Stimulated activated CD4-positive, alpha-beta T cell treated with anti-CD3 and anti-CD28 coated beads, Interleukin-1b, Interleukin-23, amount 100 ng/mL, for 4 hours (primary cell): ENCODE measurements around the gene SAMD8.
"Not testable (repeated sequence)": the region's sequence is repeated elsewhere in the genome, so short reads cannot be mapped to it uniquely, and the experiment has no call there.

Experiments
- DNase-seq, 2 donors: peaks; one replicate each; pipeline ENCODE4 v3.0.0-alpha.2; 2020; ENCODE audit warnings: low read depth in 2 of 2

Gene SAMD8

DNA sequence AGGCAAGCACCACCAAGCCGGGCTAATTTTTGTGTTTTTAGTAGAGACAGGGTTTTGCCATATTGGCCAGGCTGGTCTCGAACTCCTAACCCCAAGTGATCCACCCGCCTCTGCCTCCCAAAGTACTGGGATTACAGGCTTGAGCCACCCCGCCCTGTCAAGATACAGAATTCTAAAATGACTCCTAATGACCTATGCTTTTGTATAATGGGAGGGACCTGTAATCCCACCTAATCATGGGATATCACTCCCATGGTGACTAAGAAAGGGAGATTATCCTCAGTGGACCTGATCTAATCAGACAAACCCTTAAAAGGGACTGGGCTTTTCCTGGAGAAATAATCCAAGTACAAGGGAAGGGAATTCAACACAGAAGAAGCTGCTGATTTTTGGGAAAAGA lies 28.8 kb downstream of the SAMD8 start:
- no peak for DNase-seq

DNA sequence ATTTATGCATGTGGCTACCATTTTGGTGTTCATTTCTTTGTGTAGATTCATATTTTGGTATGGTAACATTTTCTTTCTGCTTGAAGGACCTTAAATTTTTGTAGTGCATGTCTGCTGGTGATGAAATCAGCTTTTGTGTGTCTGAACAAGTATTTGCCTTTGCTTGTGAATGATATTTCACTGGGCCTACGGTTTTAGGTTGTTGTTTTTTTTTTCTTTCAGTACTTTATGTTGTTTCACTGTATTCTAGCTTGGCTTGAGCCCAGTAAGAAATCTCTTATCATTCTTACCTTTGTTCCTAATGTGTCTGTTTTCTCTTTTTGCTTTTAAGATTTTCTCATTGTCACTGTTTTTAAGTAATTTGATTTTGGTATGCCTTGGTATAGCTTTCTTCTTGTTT lies 31.9 kb downstream of the SAMD8 start:
- DNase-seq = no peak

DNA sequence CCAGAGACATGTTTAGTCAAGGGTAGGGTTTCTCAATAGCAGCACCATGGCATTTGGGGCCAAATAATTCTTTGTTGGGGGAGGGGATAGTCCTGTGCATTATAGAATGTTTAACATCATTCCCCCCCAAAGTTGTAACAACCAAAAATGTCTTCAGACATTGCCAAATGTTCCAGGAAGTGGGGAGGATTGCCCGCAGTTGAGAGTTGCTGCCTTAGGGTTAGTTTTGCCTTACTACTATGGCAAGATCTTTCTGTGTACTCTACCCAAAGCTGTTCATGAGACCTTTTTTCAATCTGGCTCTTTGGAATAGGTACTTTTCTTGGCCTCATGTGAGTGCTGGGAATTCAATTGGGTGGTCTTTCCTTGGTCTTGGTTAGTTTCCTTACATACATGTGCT lies 34.1 kb downstream of the SAMD8 start:
- no peak for DNase-seq

DNA sequence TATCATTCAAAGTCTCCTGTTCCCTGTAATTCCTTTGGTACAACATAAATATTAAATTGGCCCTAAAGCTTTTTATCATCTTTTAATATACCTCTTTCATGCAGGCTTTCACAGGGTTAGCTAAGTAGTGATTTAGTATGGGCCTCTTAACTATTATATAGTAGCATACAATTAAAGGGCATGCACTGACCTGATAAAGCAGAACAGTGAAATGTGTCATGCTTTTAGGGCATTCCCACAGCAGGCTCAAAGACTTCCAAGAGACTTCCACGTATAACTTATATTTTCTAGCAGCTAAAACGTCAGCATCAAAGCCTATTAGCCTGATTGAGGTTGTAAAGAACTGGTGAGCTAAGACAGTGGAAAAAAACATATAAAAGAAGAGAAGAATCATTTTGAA lies 35.3 kb downstream of the SAMD8 start:
- no peak for DNase-seq

DNA sequence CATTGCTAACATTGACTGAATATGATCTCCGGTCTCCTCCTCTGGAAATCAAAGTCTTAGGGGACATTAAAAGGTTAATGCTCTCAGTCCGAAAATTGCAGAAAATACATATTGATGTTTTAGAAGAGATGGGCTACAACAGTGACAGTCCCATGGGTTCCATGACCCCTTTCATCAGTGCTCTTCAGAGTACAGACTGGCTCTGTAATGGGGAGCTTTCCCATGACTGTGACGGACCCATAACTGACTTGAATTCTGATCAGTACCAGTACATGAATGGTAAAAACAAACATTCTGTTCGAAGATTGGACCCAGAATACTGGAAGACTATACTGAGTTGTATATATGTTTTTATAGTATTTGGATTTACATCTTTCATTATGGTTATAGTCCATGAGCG lies 39.2 kb downstream of the SAMD8 start:
- DNase-seq = no peak

DNA sequence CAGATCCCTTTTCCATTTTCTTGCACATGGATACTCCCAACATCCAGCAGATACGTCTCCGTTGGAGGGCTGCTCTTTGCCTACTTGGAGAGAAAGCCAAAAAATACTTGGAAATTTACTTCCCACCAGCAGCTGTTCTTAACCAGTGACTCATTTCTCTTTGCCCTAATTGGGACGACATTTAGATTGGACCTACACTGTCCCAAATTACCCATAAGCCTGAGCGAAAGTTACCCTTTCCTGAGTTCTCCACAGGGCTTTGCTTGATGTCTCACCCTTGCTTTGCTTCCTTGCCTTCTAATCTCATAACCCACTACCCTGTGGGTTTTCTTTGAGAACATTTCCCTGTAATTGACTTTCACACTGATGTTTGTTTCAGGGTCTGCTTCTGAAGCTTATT lies 48.1 kb downstream of the SAMD8 start:
- no peak for DNase-seq

DNA sequence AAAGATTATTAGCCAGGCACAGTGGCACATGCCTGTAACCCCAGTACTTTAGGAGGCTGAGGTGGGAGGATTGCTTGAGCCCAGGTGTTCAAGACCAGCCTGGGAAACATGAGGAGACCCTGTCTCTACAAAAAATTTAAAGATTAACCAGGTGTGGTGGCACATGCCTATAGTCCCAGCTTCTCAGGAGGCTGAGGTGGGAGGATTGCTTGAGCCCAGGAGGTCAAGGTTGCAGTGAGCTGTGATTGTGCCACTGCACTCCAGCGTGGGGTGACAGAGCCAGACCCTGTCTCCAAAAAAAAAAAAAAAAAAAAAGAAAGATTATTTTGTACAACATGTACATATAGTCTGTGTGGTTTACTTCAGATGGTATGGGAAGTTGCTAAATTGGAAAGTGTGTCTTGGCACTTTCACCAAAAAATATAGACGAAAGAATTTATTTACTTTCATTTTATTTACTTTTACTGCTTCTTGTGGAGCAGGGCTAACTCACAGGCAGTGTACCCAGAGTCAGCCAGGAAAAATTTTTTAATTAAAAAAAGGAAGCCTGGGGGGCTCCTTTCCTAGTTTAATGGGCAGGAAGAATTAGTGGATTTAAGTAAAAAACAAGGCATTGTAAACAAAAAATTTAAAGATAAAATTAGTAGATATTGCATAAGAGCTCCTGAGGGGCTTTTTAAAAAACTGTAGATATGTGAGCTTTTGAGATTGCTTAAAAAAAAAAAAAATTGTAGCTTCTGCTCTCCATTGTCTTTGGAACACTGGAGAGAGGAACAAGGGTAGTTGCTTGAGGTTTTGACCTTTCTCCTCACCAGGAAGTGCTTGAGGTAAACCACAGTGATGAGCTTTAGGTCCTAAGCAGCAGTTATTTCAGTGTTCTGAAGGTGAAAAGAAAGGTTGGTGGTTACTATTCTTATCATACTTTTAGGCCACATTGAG lies 54.5 kb downstream of the SAMD8 start:
- DNase-seq = no peak

DNA sequence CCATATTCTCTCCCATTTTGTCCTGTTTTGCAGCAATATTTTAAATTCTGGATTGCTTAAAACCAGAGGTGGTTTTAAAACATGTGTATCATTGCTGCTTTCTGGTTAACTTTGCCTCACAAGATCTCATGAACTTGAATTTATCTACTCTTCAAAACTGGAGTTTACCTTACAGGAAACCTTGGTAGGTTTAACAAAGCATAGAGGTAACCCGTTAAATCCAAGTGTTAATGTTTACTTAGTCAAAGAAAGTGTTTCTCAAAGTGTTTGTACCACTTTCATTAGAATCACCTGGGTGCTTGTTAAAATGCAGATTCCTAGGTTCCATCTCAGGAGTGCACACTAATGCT lies 55.1 kb downstream of the SAMD8 start:
- no peak for DNase-seq

DNA sequence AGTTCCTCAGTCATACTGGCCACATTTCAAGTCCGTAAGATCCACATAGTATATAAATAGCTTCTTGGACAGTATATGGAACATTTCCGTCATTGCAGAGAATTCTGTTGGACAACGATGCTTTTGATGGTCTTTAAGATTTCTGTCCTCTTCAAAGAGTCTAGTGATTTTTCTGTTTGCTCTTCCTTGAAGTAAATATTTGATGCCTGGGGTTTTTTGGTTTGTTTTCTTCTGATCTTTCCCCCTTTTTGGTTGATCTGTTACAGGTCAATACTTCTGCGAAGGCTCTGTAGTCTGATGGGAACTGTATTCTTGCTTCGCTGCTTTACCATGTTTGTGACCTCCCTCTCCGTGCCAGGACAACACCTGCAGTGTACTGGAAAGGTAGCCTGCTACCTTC lies 56.8 kb downstream of the SAMD8 start:
- DNase-seq = no peak

DNA sequence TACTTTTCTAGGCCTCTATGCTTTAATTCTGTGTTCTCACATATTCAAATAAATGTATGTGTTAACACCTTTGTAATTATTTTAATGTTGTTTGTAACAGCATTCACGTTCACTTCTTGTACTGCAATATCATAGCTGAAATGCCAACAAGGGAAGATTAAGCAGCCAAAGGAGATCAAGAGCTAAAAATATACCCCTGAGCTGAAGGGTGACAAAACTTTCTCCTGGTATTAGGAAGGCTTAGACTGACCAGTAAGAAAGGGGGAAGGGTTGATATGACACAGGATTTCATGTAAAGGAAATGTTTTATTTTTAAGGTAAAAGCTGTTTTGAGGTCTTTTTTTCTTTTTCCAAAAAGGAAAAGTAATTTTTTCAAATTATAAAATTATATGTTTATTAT lies 58.8 kb downstream of the SAMD8 start:
- DNase-seq = no peak

DNA sequence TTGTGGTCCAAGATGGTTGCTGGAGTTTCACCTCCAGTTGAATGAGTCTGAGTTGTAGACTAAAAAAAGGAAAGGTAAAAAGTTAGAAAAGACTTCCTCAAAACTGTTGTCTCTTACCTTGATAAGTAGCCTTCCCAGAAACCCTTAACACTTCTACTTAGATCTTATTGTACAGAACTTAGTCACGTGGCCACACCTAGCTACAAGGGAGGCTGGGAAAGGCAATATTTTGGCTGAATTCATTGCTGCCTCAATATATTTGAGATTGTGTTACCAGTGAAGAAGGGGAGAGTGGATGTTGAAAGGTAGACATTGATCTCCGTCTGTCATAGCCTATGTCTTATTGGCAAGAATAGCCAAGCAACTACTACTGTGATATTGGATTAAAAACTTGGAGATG lies 63.6 kb downstream of the SAMD8 start:
- DNase-seq = no peak

DNA sequence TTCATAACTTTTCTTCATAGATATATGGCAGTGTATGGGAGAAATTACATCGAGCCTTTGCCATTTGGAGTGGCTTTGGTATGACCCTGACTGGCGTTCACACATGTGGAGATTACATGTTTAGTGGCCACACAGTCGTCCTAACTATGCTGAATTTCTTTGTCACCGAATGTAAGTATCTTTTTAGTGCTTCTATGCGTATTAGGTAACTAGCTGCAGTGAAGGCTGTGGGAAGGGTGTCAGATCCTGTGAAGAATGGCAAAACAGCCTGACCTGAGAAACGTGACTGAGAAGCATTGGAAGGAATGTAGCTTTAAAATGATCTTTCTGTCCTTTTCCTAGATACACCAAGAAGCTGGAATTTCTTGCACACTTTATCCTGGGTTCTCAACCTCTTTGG lies 64.6 kb downstream of the SAMD8 start:
- no peak for DNase-seq

DNA sequence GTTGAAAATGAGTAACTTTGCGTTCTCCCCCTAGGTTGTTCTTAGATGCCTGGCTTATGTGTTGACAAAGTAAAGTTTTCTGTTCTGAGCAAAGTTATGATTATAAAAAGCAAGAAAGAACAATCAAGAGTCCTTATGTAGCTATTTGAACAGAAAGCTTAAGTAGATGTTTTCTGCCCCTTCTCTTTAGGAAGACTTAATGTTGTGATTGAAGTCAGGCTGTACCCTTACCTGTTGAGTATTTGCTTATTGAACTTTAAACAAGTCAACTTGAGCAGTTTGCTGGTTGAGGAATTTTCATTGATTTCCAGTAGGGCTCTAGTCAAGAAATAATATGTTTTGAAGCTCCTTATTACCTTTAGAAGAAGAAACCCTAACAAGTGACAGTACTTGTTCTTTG lies 65.3 kb downstream of the SAMD8 start:
- no peak for DNase-seq

DNA sequence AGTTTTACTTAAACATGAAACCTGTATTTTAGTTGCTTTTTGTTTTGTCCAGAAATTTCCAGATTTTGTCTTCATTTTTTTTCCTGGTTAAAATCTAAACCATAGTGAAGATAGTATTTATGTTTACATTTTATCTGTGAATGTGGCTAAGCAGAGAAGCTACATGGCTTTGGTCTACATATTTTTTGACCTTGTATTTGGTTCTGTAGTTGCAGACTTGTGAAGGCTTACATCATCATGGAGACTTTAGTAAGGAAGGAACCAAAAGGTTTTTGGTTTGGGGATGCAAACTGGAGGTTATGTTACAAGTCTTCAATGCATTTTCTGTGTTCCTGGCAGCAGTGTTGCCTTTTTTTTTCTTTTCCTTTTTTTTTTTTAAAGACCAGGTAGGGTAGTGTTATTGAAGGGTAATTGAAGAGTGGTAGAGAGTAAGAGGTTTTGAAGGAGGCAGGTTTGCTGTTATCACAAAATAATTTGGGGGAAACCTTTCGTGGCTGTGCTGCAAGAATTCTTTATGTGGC lies 68.3 kb downstream of the SAMD8 start:
- no peak for DNase-seq

DNA sequence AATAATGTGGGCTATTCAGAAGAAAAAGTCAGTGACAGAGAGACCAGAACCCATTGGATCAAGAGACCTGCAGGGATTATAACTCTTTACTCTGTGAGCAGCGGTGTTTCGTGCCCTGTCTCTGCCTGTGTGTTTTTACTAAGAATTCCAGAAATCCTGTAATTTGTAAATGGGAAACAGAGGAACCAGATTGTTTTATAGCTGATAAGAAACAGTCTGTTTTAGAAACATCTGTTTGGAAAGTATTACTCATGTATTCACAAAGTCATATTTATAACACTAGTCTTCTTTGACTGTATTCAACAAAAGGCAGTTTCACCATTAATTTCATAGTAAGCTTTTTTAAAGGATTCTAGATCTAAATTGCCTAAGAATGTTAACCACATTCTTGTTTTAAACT lies 69.1 kb downstream of the SAMD8 start:
- DNase-seq = no peak

DNA sequence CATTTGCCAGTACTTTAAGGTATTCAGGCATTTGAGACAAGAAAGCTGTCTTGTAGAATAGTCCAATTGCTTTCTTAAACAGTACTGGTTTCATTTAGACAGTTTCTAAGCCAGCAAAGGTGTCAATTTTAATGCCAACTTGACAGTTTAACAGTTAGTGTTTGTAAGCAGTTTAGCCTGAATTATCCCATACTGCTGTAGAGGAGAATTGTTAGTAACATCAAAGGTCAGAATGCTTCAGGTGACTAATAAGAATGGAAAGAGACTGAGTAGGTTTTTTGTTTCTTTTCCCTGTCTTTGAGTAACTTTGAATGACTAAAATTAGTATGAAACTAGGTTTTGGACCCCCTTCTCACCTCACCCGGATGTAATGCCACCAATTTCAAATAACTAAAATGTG lies 69.6 kb downstream of the SAMD8 start:
- no peak for DNase-seq

DNA sequence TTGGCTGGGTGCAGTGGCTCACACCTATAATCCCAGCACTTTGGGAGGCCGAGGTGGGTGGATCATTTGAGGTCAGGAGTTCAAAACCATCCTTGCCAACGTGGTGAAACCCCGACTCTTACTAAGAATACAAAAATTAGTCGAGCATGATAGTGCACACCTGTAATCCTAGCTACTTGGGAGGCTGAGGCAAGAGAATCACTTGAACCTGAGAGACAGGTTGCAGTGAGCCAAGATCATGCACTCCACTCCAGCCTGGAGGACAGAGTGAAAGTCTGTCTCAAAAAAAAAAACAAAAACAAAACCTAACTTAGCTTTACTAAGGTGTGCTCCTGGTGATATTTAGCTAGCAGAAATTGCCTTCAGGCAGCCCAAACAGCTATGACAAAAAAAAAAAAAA lies 74.9 kb downstream of the SAMD8 start:
- DNase-seq = no peak

DNA sequence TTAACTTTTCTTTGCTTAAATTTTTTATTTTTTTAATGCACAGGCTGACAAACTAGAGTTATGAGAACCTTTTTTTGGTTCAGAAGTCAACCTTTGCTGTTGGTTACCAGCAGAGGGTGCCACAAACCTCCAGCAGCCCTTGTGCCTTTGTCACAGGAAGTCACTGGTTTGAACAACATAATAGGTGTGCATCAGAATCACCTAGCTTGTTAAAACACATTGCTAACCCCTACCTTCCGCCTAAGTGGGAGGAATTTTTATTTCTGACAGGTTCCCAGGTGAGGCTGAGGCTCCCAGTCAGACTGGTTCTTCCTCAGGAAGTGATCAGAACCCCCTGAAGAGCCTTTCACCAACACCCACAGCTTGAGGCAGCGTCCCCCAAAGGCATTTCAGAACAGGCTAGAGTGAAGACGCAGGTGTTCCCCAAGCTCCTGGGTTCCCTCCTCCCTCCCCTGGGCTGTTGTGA lies 76.5 kb downstream of the SAMD8 start:
- DNase-seq = peak; percentile 24 to 56

DNA sequence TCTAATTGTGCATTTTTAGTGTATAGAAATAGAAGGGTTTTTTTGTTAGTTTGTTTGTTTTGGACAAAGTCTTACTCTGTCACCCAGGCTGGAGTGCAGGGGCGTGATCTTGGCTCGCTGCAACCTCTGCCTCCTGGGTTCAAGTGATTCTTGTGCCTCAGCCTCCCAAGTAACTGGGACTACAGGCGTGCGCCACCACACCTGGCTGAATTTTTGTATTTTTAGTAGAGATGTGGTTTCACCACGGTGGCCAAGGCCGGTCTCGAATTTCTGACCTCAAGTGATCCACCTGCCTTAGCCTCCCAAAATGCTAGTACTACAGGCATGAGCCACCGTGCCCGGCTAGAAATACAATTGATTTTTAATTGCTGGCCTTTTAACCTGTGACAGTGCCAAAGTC lies 77.1 kb downstream of the SAMD8 start:
- not testable (repeated sequence) for DNase-seq

DNA sequence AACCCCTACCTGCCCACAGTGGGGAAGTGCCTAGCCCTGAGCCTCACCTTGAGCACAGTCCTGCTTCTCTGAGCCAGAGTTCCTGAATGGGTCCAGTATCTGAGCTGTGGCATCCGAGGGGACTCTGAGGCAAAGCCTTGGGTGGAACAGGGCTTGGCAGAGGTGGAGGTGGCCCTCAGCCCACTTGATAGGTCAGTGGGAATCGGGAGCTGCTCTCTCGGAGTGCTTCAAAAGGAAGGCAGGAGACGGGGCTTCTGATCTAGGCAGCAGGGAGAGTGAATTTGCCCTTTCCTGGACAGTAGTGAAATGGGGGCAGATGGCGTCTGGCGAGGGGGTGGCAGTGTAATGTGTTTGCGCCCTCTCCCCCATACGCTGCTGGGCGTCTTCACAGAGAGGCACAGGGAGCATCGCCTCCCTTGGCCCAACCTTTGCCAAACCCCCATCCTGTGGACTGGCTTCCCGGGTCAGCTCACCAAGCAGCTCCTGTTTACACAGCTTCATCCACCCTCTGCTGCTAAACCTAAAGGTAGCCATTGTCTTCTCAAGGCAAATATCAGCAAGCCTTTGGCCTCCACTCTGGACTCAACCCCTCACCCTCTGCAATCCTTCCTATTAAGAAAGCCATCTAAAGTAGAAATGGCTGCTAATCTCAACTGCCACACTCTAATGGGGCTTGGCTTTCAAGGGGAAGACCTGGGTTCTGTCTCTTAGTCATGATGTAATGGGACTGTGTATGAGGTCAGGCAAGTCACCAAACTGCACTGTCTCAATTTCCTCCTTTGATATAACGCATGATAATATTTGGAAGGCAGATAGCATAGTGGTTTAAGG lies 78.0 kb downstream of the SAMD8 start:
- DNase-seq = no peak

DNA sequence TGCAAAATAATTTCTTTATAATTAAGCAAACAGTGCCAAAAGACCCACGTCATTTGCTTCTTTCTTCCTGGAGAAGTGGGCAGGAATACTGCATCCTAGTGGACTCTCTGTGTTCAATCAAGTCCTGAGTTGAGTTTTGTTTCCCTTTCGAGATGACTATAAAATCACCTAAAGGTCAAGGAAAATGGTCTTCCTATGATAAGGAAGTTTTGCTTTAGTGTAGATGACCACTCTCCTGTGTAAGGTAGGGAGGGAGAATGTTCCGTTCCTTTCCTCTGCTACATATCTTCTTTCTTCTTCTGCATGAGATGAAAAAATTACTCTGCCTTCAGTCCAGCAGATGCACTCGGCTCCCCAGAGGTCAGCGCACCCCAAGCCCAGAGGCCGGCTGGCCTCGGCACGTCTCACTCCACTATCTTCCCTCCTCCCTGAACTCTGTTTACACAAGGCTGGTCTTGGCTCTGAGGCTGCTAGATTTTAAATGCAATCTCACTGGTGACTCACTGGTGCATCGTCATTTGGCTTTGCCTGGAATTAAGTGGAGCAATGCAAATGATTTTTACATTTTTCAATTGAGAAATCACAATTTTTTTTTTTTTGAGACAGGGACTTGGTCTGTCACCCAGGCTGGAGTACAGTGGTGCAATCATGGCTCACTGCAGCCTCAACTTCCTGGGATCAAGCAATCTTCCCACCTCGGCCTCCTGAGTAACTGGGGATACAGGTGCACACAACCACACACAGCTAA lies 80.5 kb downstream of the SAMD8 start:
- no peak for DNase-seq

DNA sequence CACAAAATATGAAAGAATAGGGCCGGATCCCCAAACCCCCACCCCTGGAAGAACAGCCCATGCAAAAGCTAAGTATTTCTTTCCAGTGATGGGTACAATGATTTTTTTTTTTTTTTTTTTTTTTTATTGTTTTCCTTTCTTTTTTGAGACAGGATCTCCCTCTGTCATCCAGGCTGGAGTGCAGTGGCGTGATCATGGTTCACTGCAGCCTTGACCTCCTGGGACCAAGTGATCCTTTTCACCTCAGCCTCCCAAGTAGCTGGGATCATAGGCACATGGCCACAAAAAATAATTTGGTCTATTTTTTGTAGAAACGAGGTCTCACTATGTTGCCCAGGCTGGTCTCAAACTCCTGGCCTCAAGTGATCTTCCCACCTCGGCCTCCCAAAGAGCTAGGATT lies 83.2 kb downstream of the SAMD8 start:
- not testable (repeated sequence) for DNase-seq
